CD8-positive, alpha-beta memory T cell (primary cell): ENCODE results near the gene OSMR. TPM values are rescaled to one million over a fixed set of nuclear protein-coding genes. Genes with fewer than 3 reads are reported as not detected.

Experiments
- CTCF ChIA-PET: fragments of 350-600 bp; sonication (Branson Sonifier 250); formaldehyde crosslinking; loops from one replicate; lab custom pipeline; 2021; ENCODE audit warnings: antibody characterized with exemption; lab: Charles Lee
- POLR2A ChIA-PET: fragments of 350-600 bp; sonication (Branson Sonifier 250); formaldehyde crosslinking; loops from one replicate; lab custom pipeline; 2021; ENCODE audit warnings: antibody characterized with exemption; lab: Charles Lee
- DNase-seq, 5 donors: peaks; one replicate each; pipeline versions ENCODE4 v3.0.0 to v3.0.0-alpha.2; 2020 to 2022; ENCODE audit warnings: mixed read lengths in 1 of 5
- H3K27ac ChIP-seq: one replicate; pipeline ENCODE4 v1.7.0; 2013; ENCODE audit warnings: low read depth, mild to moderate bottlenecking, low read length, moderate library complexity
- H3K27me3 ChIP-seq: 2 replicates; pipeline ENCODE4 v1.7.0; 2013; ENCODE audit warnings: low read length, mild to moderate bottlenecking; ENCODE audit not compliant: insufficient read depth, poor library complexity, severe bottlenecking
- H3K36me3 ChIP-seq: 2 replicates; pipeline ENCODE4 v1.7.0; 2013; ENCODE audit warnings: mild to moderate bottlenecking, low read length, moderate library complexity; ENCODE audit not compliant: insufficient read depth
- H3K4me1 ChIP-seq: 2 replicates; pipeline ENCODE4 v1.7.0; 2013; ENCODE audit warnings: mild to moderate bottlenecking, low read length, moderate library complexity; ENCODE audit not compliant: insufficient read depth
- H3K4me3 ChIP-seq: 2 replicates; pipeline ENCODE4 v1.7.0; 2013; ENCODE audit warnings: mild to moderate bottlenecking, low read length
- H3K9me3 ChIP-seq: 2 replicates; pipeline ENCODE4 v1.7.0; 2013; ENCODE audit warnings: mild to moderate bottlenecking, low read length
- H3K27ac Mint-ChIP-seq, 8 donors: one replicate each; pipeline ENCODE4 v1.8.0; 2020 to 2021; ENCODE audit warnings: mixed read lengths in 8 of 8, mild to moderate bottlenecking in 6 of 8, inconsistent platforms in 3 of 8, moderate library complexity in 3 of 8
- H3K27me3 Mint-ChIP-seq, 2 donors: one replicate each; pipeline ENCODE4 v1.8.0; 2020 to 2021; ENCODE audit warnings: mixed read lengths in 2 of 2, mild to moderate bottlenecking in 1 of 2, moderate library complexity in 1 of 2
- H3K36me3 Mint-ChIP-seq, 3 donors: one replicate each; pipeline ENCODE4 v1.8.0; 2020 to 2021; ENCODE audit warnings: mixed read lengths in 3 of 3, inconsistent platforms in 1 of 3, mild to moderate bottlenecking in 1 of 3
- H3K4me1 Mint-ChIP-seq, 3 donors: one replicate each; pipeline ENCODE4 v1.8.0; 2020 to 2021; ENCODE audit warnings: mixed read lengths in 3 of 3, inconsistent platforms in 1 of 3, mild to moderate bottlenecking in 1 of 3
- H3K4me3 Mint-ChIP-seq, 7 donors: one replicate each; pipeline ENCODE4 v1.8.0; 2020 to 2021; ENCODE audit warnings: mixed read lengths in 7 of 7, mild to moderate bottlenecking in 6 of 7, moderate library complexity in 4 of 7, inconsistent platforms in 2 of 7
- H3K9me3 Mint-ChIP-seq, 5 donors: one replicate each; pipeline ENCODE4 v1.8.0; 2020 to 2022; ENCODE audit warnings: mixed read lengths in 5 of 5, mild to moderate bottlenecking in 3 of 5, moderate library complexity in 2 of 5, inconsistent platforms in 1 of 5
- polyA plus RNA-seq: library from polyadenylated mRNA; unstranded; fragments of 300-500 nt; fragmentation: Illumina TruSeq; gene quantifications from one replicate; pipeline ENCODE4 v1.2.3, GENCODE V29; 2021
- total RNA-seq, 2 experiments: library from RNA; stranded (reverse); gene quantifications; one replicate each; pipeline ENCODE4 v1.2.3, GENCODE V29; 2021

Gene OSMR
- total and polyA plus RNA-seq, 3 experiments from 2014 or later, result not detected

DNA sequence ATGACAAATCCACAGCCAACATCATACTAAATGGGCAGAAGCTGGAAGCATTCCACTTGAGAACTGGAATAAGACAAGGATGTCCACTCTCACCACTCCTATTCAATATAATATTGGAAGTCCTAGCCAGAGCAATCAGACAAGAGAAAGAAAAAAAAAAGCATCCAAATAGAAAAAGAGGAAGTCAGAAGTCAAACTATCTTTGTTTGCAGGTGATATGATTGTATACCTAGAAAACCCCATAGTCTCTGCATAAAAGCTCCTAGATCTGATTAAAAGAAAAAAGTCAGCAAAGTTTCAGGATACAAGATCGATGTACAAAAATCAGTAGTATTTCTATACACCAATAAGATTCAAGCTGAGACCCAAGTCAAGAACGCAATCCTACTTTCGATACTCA lies 66.1 kb downstream of the OSMR start:
- H3K27me3 Mint-ChIP-seq, result peaks cover 22 to 45% of the 10 kb centered on the region in 2 donors
- Histone ChIP-seq H3K36me3 (no peaks in the 10 kb centered on the region), H3K9me3 (no peaks in the 10 kb centered on the region), H3K4me1 (no peaks in the 10 kb centered on the region), H3K27me3 (no peaks in the 10 kb centered on the region), H3K4me3 (no peak overlapping the region), H3K27ac (no peak overlapping the region)
- H3K27ac Mint-ChIP-seq, result no peak overlapping the region
- H3K9me3 Mint-ChIP-seq, result peaks cover 4 to 17% (median 11%) of the 10 kb centered on the region in 5 donors
- ChIA-PET CTCF (interaction anchor here (1.2 kb wide), 1 partner anchor 10 kb away, joined by 3 read pairs; no protein-coding TSS in a partner anchor), POLR2A (no interaction called here)
- no peak for DNase-seq
- H3K4me3 Mint-ChIP-seq, result no peak overlapping the region
- peaks cover 0 to 8% (median 0%) of the 10 kb centered on the region in 3 donors for H3K36me3 Mint-ChIP-seq
- H3K4me1 Mint-ChIP-seq, result no peaks in the 10 kb centered on the region

DNA sequence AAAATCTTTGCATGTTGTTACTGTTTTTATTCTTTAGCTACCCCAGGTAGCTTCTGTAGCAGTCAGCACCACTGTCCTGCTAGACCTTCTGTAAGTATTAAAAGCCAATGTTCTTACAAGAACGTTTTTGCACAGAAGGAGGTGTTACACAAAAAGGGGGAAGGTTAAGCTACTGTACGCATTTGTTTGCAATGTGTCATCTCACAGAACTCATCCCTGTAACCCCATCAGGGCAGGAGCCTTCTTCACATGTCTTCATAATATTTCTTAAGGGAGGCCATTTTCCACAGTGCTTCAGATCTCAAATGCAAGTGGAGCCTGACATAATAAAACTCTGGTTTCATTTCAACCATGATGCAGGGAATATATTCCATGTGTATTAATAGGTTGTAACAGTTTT lies 67.9 kb downstream of the OSMR start:
- no peak for DNase-seq
- Mint-ChIP-seq H3K4me1 (no peaks in the 10 kb centered on the region), H3K27me3 (peaks cover 20 to 41% of the 10 kb centered on the region in 2 donors), H3K36me3 (peaks cover 0 to 4% (median 0%) of the 10 kb centered on the region in 3 donors), H3K9me3 (peaks cover 2 to 14% (median 9%) of the 10 kb centered on the region in 5 donors), H3K27ac (no peak overlapping the region), H3K4me3 (no peak overlapping the region)
- no peaks in the 10 kb centered on the region for H3K9me3 ChIP-seq
- no peak overlapping the region for H3K4me3 ChIP-seq
- no peak overlapping the region for H3K27ac ChIP-seq
- no peaks in the 10 kb centered on the region for H3K36me3 ChIP-seq
- H3K4me1 ChIP-seq, result no peaks in the 10 kb centered on the region
- ChIA-PET CTCF (interaction anchor here (1.9 kb wide), 1 partner anchor 8 kb away, joined by 4 read pairs; no protein-coding TSS in a partner anchor), POLR2A (no interaction called here)
- no peaks in the 10 kb centered on the region for H3K27me3 ChIP-seq

DNA sequence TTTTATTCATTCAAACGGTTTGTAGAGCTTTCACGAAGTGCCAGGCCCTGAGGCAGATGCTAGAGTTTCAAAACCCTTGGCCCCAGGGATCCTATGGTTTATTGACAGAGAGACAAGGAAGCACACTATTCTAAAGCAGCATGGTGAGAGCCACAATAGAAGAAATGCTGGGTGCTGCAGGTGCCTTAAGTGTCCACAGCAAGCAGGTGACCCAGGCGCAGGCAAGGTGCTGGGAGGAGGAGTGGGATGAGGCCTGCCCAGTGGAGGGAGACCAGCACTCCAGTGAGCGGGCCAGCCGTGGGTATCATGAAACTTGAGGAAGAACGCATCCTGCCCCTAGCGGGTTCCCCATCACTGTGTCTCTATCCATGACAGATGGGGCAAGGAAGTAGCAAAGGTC lies 71.0 kb downstream of the OSMR start:
- Histone ChIP-seq H3K4me3 (no peak overlapping the region), H3K27me3 (no peaks in the 10 kb centered on the region), H3K9me3 (no peaks in the 10 kb centered on the region), H3K4me1 (no peaks in the 10 kb centered on the region), H3K36me3 (no peaks in the 10 kb centered on the region), H3K27ac (no peak overlapping the region)
- Mint-ChIP-seq H3K36me3 (no peaks in the 10 kb centered on the region), H3K9me3 (no peaks in the 10 kb centered on the region), H3K27me3 (peaks cover 14 to 27% of the 10 kb centered on the region in 2 donors), H3K4me3 (no peak overlapping the region), H3K4me1 (no peaks in the 10 kb centered on the region), H3K27ac (no peak overlapping the region)
- no peak for DNase-seq
- ChIA-PET POLR2A (no interaction called here), CTCF (no interaction called here)

DNA sequence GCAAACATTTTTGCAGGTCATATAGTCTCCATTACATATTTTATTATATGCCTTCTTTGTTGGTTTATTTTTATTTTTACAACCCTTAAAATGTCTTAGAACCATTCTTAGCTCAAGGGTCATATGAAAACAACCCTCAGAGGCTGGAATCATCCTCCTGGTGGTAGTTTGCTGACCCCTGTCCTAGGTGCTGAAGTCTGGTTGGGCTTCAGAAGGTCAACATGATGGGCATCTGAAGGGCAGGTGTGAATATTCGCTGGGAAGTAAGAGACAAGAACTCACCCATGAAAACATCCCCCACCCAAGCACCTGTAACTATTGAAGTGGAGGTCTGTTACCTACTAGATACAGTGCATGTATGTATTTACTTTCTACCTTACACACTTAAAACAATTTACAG lies 75.4 kb downstream of the OSMR start:
- POLR2A ChIA-PET, result no interaction called here
- Histone ChIP-seq H3K27me3 (no peaks in the 10 kb centered on the region), H3K9me3 (no peaks in the 10 kb centered on the region), H3K4me3 (no peak overlapping the region), H3K36me3 (no peaks in the 10 kb centered on the region), H3K4me1 (no peaks in the 10 kb centered on the region), H3K27ac (no peak overlapping the region)
- Mint-ChIP-seq H3K4me1 (no peaks in the 10 kb centered on the region), H3K4me3 (no peak overlapping the region), H3K27ac (no peak overlapping the region), H3K9me3 (no peaks in the 10 kb centered on the region), H3K27me3 (peaks cover 22 to 42% of the 10 kb centered on the region in 2 donors), H3K36me3 (no peaks in the 10 kb centered on the region)
- no peak for DNase-seq
- CTCF ChIA-PET, result interaction anchor here (1.3 kb wide), 1 partner anchor 10 kb away, joined by 3 read pairs; no protein-coding TSS in a partner anchor

DNA sequence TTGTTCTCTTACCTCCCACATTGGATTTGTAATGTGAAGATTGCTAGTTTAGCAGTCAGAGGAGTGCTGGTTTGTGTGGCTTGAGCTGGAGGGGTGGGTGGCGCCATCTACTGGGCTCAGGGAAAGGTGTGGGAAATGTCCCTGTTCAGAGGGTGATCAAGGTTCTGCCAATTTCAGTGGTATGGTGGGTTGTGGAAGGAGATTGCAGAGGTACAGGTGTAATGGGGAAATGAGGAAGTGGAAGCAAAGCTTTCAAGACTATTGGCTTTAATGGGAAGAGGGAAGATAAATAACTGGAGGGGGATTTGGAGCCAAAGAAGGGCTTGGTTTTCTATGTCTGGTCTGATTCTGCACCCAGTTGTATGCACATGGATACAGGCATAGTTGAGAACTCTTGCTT lies 76.4 kb downstream of the OSMR start:
- H3K4me1 ChIP-seq, result no peaks in the 10 kb centered on the region
- ChIA-PET POLR2A (no interaction called here), CTCF (interaction anchor here (1.3 to 3.6 kb wide), 3 partner anchors 9 to 480 kb away, joined by 3 to 25 read pairs (median 4); no protein-coding TSS in a partner anchor)
- Mint-ChIP-seq H3K4me3 (no peak overlapping the region), H3K27me3 (peaks cover 21 to 51% of the 10 kb centered on the region in 2 donors), H3K27ac (no peak overlapping the region), H3K9me3 (no peaks in the 10 kb centered on the region), H3K36me3 (no peaks in the 10 kb centered on the region), H3K4me1 (no peaks in the 10 kb centered on the region)
- H3K4me3 ChIP-seq, result no peak overlapping the region
- no peaks in the 10 kb centered on the region for H3K36me3 ChIP-seq
- H3K27ac ChIP-seq, result no peak overlapping the region
- H3K9me3 ChIP-seq, result no peaks in the 10 kb centered on the region
- H3K27me3 ChIP-seq, result no peaks in the 10 kb centered on the region
- peak; percentile 5 to 54 (median 19) for DNase-seq

DNA sequence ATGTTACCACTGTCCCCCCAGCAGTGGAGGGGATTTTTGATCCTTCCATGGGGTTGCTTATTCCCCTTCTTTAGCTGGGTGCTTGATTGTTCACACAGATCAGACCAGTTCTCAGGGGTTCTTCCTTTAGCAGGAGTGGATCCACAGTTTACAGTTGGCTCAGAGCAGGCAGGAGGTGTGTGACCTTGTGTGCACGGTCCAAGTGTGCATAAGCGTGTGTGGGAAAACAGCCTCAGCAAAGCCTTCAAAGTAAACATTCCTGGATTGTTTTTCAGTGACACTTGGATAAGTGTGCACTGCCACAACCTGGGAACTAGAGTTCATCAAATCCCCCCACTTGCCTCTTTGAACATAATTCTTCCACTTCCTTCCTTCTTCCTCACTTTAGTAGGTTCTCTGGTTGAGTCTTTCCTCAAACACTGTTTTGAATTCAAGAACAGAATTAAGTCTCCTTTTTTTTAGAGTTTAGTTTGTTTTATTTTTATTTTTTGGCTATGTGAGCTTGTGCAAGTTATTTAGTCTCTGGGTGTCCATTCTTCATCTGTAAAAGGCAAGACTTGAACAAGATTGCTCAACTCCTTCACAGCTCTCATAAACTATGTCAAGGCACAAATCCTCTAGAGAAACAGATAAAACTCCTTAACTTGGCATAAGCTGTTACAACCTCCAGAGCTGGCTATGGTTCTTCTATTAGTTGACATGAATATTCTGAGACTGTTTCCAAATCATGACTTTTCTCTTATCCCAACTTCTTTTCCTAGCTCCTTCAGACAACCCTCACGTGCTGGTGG lies 78.0 kb downstream of the OSMR start:
- Mint-ChIP-seq H3K9me3 (no peaks in the 10 kb centered on the region), H3K27me3 (peaks cover 19 to 55% of the 10 kb centered on the region in 2 donors), H3K36me3 (no peaks in the 10 kb centered on the region), H3K27ac (no peak overlapping the region), H3K4me1 (no peaks in the 10 kb centered on the region), H3K4me3 (no peak overlapping the region)
- Histone ChIP-seq H3K9me3 (no peaks in the 10 kb centered on the region), H3K36me3 (no peaks in the 10 kb centered on the region), H3K4me1 (no peaks in the 10 kb centered on the region), H3K27me3 (no peaks in the 10 kb centered on the region), H3K27ac (no peak overlapping the region), H3K4me3 (no peak overlapping the region)
- ChIA-PET CTCF (interaction anchor here (3.6 kb wide), 1 partner anchor 482 kb away, joined by 25 read pairs; no protein-coding TSS in a partner anchor), POLR2A (no interaction called here)
- no peak for DNase-seq

DNA sequence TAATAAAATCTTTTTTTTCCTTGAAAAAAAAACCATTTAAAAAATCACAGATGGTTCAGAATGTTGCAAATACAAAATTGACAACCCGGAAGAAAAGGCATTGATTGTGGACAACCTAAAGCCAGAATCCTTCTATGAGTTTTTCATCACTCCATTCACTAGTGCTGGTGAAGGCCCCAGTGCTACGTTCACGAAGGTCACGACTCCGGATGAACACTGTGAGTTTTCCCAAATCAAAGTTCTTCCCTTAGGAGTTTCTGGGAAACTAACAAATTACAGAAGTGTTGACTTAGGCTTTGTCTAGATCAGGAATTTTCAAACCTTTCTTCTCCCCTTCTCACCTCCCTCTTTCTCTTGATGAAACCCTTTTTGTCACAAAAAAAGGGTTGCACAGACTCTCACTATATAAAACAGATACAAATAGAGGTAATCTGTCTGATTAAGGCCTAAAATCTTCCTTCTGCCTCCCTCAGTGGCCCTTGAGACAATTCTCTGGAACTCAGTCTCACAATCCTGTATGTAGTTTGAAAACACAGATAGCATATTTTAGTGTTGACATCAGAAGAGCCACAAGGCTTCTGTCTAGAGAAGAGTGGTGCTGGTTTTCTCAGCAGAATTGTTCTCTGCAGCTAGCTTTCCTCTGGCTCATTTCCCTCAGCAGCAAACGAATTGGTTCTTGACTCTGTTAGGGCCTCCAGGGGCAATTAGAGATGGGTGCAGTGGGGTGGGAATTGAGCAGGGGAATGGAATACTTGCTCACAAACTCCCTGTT lies 79.5 kb downstream of the OSMR start:
- Histone ChIP-seq H3K4me3 (no peak overlapping the region), H3K27ac (no peak overlapping the region), H3K4me1 (no peaks in the 10 kb centered on the region), H3K9me3 (no peaks in the 10 kb centered on the region), H3K36me3 (no peaks in the 10 kb centered on the region), H3K27me3 (no peaks in the 10 kb centered on the region)
- Mint-ChIP-seq H3K4me3 (no peak overlapping the region), H3K9me3 (no peaks in the 10 kb centered on the region), H3K4me1 (no peaks in the 10 kb centered on the region), H3K27ac (no peak overlapping the region), H3K36me3 (no peaks in the 10 kb centered on the region), H3K27me3 (peaks cover 16 to 45% of the 10 kb centered on the region in 2 donors)
- ChIA-PET POLR2A (no interaction called here), CTCF (interaction anchor here (3.6 kb wide), 1 partner anchor 483 kb away, joined by 25 read pairs; no protein-coding TSS in a partner anchor)
- no peak for DNase-seq

DNA sequence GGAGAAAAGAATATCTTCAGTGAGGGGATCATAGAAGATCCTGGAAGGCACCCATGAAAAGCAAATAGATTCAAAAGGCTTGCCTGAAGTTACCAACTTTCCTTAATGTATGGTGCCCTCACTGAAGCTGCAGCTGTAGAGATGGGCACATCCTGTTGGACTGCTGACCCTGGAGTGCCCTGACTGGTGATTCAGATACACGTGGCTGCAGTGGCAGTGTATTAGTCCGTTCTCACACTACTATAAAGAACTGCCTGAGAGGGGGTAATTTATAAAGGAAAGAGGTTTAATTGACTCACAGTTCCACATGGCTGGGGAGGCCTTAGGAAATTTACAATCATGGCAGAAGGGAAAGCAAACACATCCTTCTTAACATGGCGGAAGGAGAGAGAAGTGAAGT lies 80.3 kb downstream of the OSMR start:
- Mint-ChIP-seq H3K36me3 (no peaks in the 10 kb centered on the region), H3K4me1 (no peaks in the 10 kb centered on the region), H3K4me3 (no peak overlapping the region), H3K27ac (no peak overlapping the region), H3K27me3 (peaks cover 16 to 45% of the 10 kb centered on the region in 2 donors), H3K9me3 (no peaks in the 10 kb centered on the region)
- CTCF ChIA-PET, result interaction anchor here (1.2 kb wide), 1 partner anchor 484 kb away, joined by 3 read pairs; no protein-coding TSS in a partner anchor
- Histone ChIP-seq H3K4me1 (no peaks in the 10 kb centered on the region), H3K4me3 (no peak overlapping the region), H3K27me3 (no peaks in the 10 kb centered on the region), H3K36me3 (no peaks in the 10 kb centered on the region), H3K9me3 (no peaks in the 10 kb centered on the region), H3K27ac (no peak overlapping the region)
- DNase-seq, result no peak
- POLR2A ChIA-PET, result no interaction called here
